ENCODE results near the gene GALNT7.
"Not testable (repeated sequence)": the region's sequence is repeated elsewhere in the genome, so short reads cannot be mapped to it uniquely, and the experiment has no call there.

The GALNT7 gene

GRCh38 chr4:173200103-173200884, 31.7 kb downstream of the GALNT7 start:
- DNase-seq: no peak

GRCh38 chr4:173202395-173202794, 33.8 kb downstream of the GALNT7 start:
- DNase-seq: no peak

GRCh38 chr4:173205656-173206055, 37.0 kb downstream of the GALNT7 start:
- no peak for DNase-seq

- DNase-seq: no peak
Observed at GRCh38 chr4:173208420-173208819, 39.8 kb downstream of the GALNT7 start.

- no peak for DNase-seq
Observed at GRCh38 chr4:173211222-173211621, 42.6 kb downstream of the GALNT7 start.

GRCh38 chr4:173211838-173212237, 43.2 kb downstream of the GALNT7 start:
- DNase-seq: peak; percentile 83

- peak; percentile 17 for DNase-seq
Observed at GRCh38 chr4:173212379-173212778, 43.8 kb downstream of the GALNT7 start.

GRCh38 chr4:173213296-173213695, 44.7 kb downstream of the GALNT7 start:
- no peak for DNase-seq

GRCh38 chr4:173214231-173214630, 45.6 kb downstream of the GALNT7 start:
- no peak for DNase-seq

- peak; percentile 63 for DNase-seq
Observed at GRCh38 chr4:173214661-173215060, 46.0 kb downstream of the GALNT7 start.

GRCh38 chr4:173217075-173217474, 48.5 kb downstream of the GALNT7 start:
- no peak for DNase-seq

- DNase-seq: peak; percentile 36
Observed at GRCh38 chr4:173217727-173218126, 49.1 kb downstream of the GALNT7 start.

- DNase-seq: peak; percentile 91
Observed at GRCh38 chr4:173218411-173219125, 50.0 kb downstream of the GALNT7 start.

GRCh38 chr4:173219126-173219437, 50.5 kb downstream of the GALNT7 start:
- not testable (repeated sequence) for DNase-seq

- no peak for DNase-seq
Observed at GRCh38 chr4:173223743-173224142, 55.1 kb downstream of the GALNT7 start.

GRCh38 chr4:173226401-173226888, 57.8 kb downstream of the GALNT7 start:
- no peak for DNase-seq

GRCh38 chr4:173227756-173228155, 59.1 kb downstream of the GALNT7 start:
- no peak for DNase-seq

GRCh38 chr4:173230062-173230461, 61.5 kb downstream of the GALNT7 start:
- no peak for DNase-seq

GRCh38 chr4:173231916-173232315, 63.3 kb downstream of the GALNT7 start:
- DNase-seq: peak; percentile 18

- DNase-seq: no peak
Observed at GRCh38 chr4:173233857-173234256, 65.2 kb downstream of the GALNT7 start.

- no peak for DNase-seq
Observed at GRCh38 chr4:173235050-173235449, 66.4 kb downstream of the GALNT7 start.

- DNase-seq: no peak
Observed at GRCh38 chr4:173236301-173236700, 67.7 kb downstream of the GALNT7 start.

GRCh38 chr4:173237152-173237551, 68.5 kb downstream of the GALNT7 start:
- no peak for DNase-seq

GRCh38 chr4:173237762-173238161, 69.2 kb downstream of the GALNT7 start:
- DNase-seq: no peak

All from fibroblast of skin of right biceps (primary cell).